Measurements from ENCODE around the gene TMF1. TPM values are rescaled to one million over a fixed set of nuclear protein-coding genes. Genes with fewer than 3 reads are reported as not detected.

TMF1 gene
- total RNA-seq, 2 experiments from 2014 or later, result 38.9 to 42.1 TPM

GRCh38 chr3:69066121-69066520 is 14.0 kb upstream of the TMF1 start:
- peak overlapping the region; percentile 80 for H3K27ac Mint-ChIP-seq
- H3K9me3 Mint-ChIP-seq, result peaks cover 2% of the 10 kb centered on the region
- CTCF ChIA-PET, result interaction anchor here (1.5 kb wide), 1 partner anchor 13 kb away, joined by 3 read pairs; no protein-coding TSS in a partner anchor
- peaks cover 47% of the 10 kb centered on the region for H3K36me3 Mint-ChIP-seq (ENCODE audit: low read depth)
- no peak overlapping the region for H3K4me3 Mint-ChIP-seq
- POLR2A ChIA-PET, result interaction anchor here (4.2 kb wide), 1 partner anchor 14 kb away, joined by 24 read pairs; the partner anchor contains the start of gene TMF1
- H3K27me3 Mint-ChIP-seq, result no peaks in the 10 kb centered on the region
- TF ChIP-seq, protein P1, sequence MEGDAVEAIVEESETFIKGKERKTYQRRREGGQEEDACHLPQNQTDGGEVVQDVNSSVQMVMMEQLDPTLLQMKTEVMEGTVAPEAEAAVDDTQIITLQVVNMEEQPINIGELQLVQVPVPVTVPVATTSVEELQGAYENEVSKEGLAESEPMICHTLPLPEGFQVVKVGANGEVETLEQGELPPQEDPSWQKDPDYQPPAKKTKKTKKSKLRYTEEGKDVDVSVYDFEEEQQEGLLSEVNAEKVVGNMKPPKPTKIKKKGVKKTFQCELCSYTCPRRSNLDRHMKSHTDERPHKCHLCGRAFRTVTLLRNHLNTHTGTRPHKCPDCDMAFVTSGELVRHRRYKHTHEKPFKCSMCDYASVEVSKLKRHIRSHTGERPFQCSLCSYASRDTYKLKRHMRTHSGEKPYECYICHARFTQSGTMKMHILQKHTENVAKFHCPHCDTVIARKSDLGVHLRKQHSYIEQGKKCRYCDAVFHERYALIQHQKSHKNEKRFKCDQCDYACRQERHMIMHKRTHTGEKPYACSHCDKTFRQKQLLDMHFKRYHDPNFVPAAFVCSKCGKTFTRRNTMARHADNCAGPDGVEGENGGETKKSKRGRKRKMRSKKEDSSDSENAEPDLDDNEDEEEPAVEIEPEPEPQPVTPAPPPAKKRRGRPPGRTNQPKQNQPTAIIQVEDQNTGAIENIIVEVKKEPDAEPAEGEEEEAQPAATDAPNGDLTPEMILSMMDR (IDR thresholded peaks at IDR 0.05), result no peak
- DNase-seq (no peak), ATAC-seq (peak; percentile 25)
- peaks cover 36% of the 10 kb centered on the region for H3K4me1 Mint-ChIP-seq (ENCODE audit: low read depth)
- intact Hi-C loops (cut with micrococcal nuclease), result no loop called here

DNA sequence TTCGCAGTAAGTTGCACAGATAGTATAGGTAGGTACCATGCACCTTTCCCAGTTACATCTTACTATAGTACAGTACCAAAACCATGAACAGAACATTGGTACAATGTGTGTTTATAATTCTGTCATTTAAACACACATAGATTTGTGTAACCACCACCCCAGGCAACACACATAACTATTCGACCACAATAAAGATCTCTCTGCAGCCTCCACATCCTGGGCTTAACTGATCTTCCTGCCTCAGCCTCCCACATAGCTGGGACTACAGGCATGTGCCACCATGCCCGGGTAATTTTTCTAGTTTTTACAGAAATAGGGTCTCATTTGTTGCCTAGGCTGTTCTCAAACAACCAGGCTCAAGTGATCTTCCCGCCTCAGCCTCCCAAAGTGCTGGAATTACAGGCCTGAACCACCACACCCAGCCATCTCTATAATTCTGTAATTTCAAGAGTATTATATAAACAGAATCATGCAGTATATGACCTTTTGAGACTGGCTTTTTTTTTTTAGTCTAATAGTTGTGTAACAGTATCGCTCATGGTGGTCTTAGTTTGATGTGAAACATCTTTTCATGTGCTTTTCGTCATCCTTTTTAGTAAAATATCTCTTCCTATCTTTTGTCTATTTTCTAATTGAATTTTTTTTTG is 13.3 kb upstream of the TMF1 start:
- TF ChIP-seq, protein P1 (IDR thresholded peaks at IDR 0.05), result no peak
- ChIA-PET POLR2A (interaction anchor here (0.5 to 4.2 kb wide), 5 partner anchors 13 to 34 kb away, joined by 3 to 24 read pairs (median 3); partner anchors contain the start of genes TMF1 and UBA3), CTCF (interaction anchor here (0.7 to 1.5 kb wide), 2 partner anchors 13 to 241 kb away, joined by 3 read pairs; no protein-coding TSS in a partner anchor)
- H3K4me1 Mint-ChIP-seq (ENCODE audit: low read depth), result peaks cover 35% of the 10 kb centered on the region
- peaks cover 5% of the 10 kb centered on the region for H3K9me3 Mint-ChIP-seq
- H3K36me3 Mint-ChIP-seq (ENCODE audit: low read depth), result peaks cover 48% of the 10 kb centered on the region
- DNase-seq (no peak), ATAC-seq (peak; percentile 85)
- H3K27ac Mint-ChIP-seq, result peak overlapping the region; percentile 80
- intact Hi-C loops (cut with micrococcal nuclease), result no loop called here
- no peak overlapping the region for H3K4me3 Mint-ChIP-seq
- no peaks in the 10 kb centered on the region for H3K27me3 Mint-ChIP-seq

DNA sequence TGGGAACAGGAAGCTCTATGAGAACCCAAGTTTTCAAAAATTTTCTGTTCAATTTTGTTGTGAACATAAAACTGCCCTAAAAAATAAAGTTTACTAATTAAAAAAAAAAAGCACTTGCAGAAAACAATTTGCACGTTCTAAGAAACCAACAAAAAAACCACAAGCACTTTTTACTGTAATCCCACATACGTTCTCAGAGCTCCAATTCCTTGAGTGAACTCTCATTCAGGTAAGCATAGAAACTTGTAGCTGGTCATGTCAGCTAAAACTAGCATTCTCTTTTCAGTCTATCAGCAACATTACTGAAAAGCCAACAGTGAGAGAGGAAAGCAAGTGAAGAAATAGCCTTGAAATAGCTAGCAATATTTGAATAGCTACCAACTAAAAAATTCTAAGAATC is 11.5 kb upstream of the TMF1 start:
- Mint-ChIP-seq H3K36me3 (ENCODE audit: low read depth) (peaks cover 57% of the 10 kb centered on the region), H3K4me1 (ENCODE audit: low read depth) (peaks cover 48% of the 10 kb centered on the region), H3K27ac (peak overlapping the region; percentile 52), H3K9me3 (peaks cover 6% of the 10 kb centered on the region), H3K27me3 (no peaks in the 10 kb centered on the region), H3K4me3 (no peak overlapping the region)
- ATAC-seq (no peak), DNase-seq (no peak)
- intact Hi-C loops (cut with micrococcal nuclease), result no loop called here
- POLR2A ChIA-PET, result interaction anchor here (1.3 to 4.2 kb wide), 3 partner anchors 11 to 21 kb away, joined by 3 to 24 read pairs (median 6); partner anchors contain the start of genes TMF1 and UBA3
- CTCF ChIA-PET, result interaction anchor here (1.6 to 3.1 kb wide), 3 partner anchors 12 to 25 kb away, joined by 4 to 15 read pairs (median 5); partner anchors contain the start of gene TMF1
- TF ChIP-seq, protein P1 (IDR thresholded peaks at IDR 0.05), result no peak

- POLR2A ChIA-PET, result interaction anchor here (0.6 to 1.7 kb wide), 5 partner anchors 8 to 35 kb away, joined by 3 to 7 read pairs (median 4); partner anchors contain the start of gene TMF1
- ATAC-seq, result no peak
- Mint-ChIP-seq H3K27ac (peak overlapping the region; percentile 93), H3K27me3 (no peaks in the 10 kb centered on the region), H3K36me3 (ENCODE audit: low read depth) (peaks cover 59% of the 10 kb centered on the region), H3K9me3 (peaks cover 6% of the 10 kb centered on the region), H3K4me1 (ENCODE audit: low read depth) (peaks cover 38% of the 10 kb centered on the region), H3K4me3 (no peak overlapping the region)
- intact Hi-C loops (cut with micrococcal nuclease), result no loop called here
- TF ChIP-seq, protein P1 (IDR thresholded peaks at IDR 0.05), result no peak
- no peak for DNase-seq
- CTCF ChIA-PET, result interaction anchor here (1.0 to 1.6 kb wide), 4 partner anchors 21 to 247 kb away, joined by 3 to 4 read pairs (median 4); partner anchors contain the start of gene UBA3
Measured at GRCh38 chr3:69059688-69060087, 7.6 kb upstream of the TMF1 start.

DNA sequence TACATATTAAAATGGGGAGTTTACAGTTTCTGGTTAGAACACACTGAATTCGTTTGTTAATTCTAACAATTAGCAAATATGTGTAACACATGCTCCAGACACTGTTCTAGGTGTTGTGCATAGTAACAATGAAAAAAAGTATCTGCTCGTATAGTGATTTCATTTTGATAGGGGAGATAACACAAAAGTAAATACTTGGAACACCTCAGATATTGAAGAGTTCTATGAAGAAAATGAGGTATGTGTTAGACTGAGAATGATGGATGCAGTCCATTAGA is 6.8 kb upstream of the TMF1 start:
- Mint-ChIP-seq H3K9me3 (peaks cover 6% of the 10 kb centered on the region), H3K27me3 (no peaks in the 10 kb centered on the region), H3K27ac (peak overlapping the region; percentile 93), H3K36me3 (ENCODE audit: low read depth) (peaks cover 57% of the 10 kb centered on the region), H3K4me3 (no peak overlapping the region), H3K4me1 (ENCODE audit: low read depth) (peaks cover 31% of the 10 kb centered on the region)
- ATAC-seq (no peak), DNase-seq (no peak)
- ChIA-PET CTCF (interaction anchor here (1.3 kb wide), 1 partner anchor 62 kb away, joined by 3 read pairs; no protein-coding TSS in a partner anchor), POLR2A (interaction anchor here (0.6 to 1.2 kb wide), 5 partner anchors 11 to 43 kb away, joined by 3 to 5 read pairs (median 3); no protein-coding TSS in a partner anchor)
- intact Hi-C loops (cut with micrococcal nuclease), result no loop called here
- TF ChIP-seq, protein P1 (IDR thresholded peaks at IDR 0.05), result no peak

All from activated CD8-positive, alpha-beta T cell treated with anti-CD3 and anti-CD28 coated beads for 36 hours (primary cell).